ENCODE measurements around the gene CDH4. TPM values are rescaled to one million over a fixed set of nuclear protein-coding genes. Genes with fewer than 3 reads are reported as not detected.

CDH4 gene
- total RNA-seq, 1 donor from 2014 or later: not detected

- ChIA-PET CTCF (no interaction called here), POLR2A (no interaction called here)
- intact Hi-C loops (cut with micrococcal nuclease): no loop called here
- no peaks in the 10 kb centered on the region for H3K4me1 Mint-ChIP-seq
- H3K27me3 Mint-ChIP-seq: no peaks in the 10 kb centered on the region
- TF ChIP-seq CTCF (IDR thresholded peaks at IDR 0.05): no peak
- no peaks in the 10 kb centered on the region for H3K36me3 Mint-ChIP-seq (ENCODE audit: low read depth)
- H3K27ac Mint-ChIP-seq: no peak overlapping the region
- no peak for DNase-seq
- H3K9me3 Mint-ChIP-seq: peaks cover 2% of the 10 kb centered on the region
- H3K4me3 Mint-ChIP-seq: no peak overlapping the region
- no peak for ATAC-seq (ENCODE audit: low read depth)
Measured at GRCh38 chr20:61434341-61434781, 182.3 kb downstream of the CDH4 start.

GRCh38 chr20:61435184-61435822, 183.2 kb downstream of the CDH4 start:
- ChIA-PET CTCF (no interaction called here), POLR2A (no interaction called here)
- no peaks in the 10 kb centered on the region for H3K4me1 Mint-ChIP-seq
- no peak overlapping the region for H3K27ac Mint-ChIP-seq
- H3K9me3 Mint-ChIP-seq: peaks cover 2% of the 10 kb centered on the region
- ATAC-seq (ENCODE audit: low read depth) (no peak), DNase-seq (no peak)
- H3K4me3 Mint-ChIP-seq: no peak overlapping the region
- no peaks in the 10 kb centered on the region for H3K36me3 Mint-ChIP-seq (ENCODE audit: low read depth)
- intact Hi-C loops (cut with micrococcal nuclease): no loop called here
- no peak for TF ChIP-seq CTCF (IDR thresholded peaks at IDR 0.05)
- no peaks in the 10 kb centered on the region for H3K27me3 Mint-ChIP-seq

GRCh38 chr20:61435823-61436220, 183.8 kb downstream of the CDH4 start:
- ATAC-seq (ENCODE audit: low read depth): no peak
- ChIA-PET POLR2A (no interaction called here), CTCF (no interaction called here)
- no peaks in the 10 kb centered on the region for H3K36me3 Mint-ChIP-seq (ENCODE audit: low read depth)
- TF ChIP-seq CTCF (IDR thresholded peaks at IDR 0.05): no peak
- intact Hi-C loops (cut with micrococcal nuclease): no loop called here
- no peaks in the 10 kb centered on the region for H3K27me3 Mint-ChIP-seq
- no peak overlapping the region for H3K27ac Mint-ChIP-seq
- peaks cover 2% of the 10 kb centered on the region for H3K9me3 Mint-ChIP-seq
- no peak overlapping the region for H3K4me3 Mint-ChIP-seq
- no peak for DNase-seq
- H3K4me1 Mint-ChIP-seq: no peaks in the 10 kb centered on the region

- H3K9me3 Mint-ChIP-seq: peaks cover 2% of the 10 kb centered on the region
- no peak for ATAC-seq (ENCODE audit: low read depth)
- POLR2A ChIA-PET: no interaction called here
- H3K36me3 Mint-ChIP-seq (ENCODE audit: low read depth): no peaks in the 10 kb centered on the region
- intact Hi-C loops (cut with micrococcal nuclease): no loop called here
- CTCF ChIA-PET: no interaction called here
- H3K27me3 Mint-ChIP-seq: no peaks in the 10 kb centered on the region
- no peak for DNase-seq
- H3K4me1 Mint-ChIP-seq: no peaks in the 10 kb centered on the region
- no peak overlapping the region for H3K4me3 Mint-ChIP-seq
- no peak overlapping the region for H3K27ac Mint-ChIP-seq
- TF ChIP-seq CTCF (IDR thresholded peaks at IDR 0.05): no peak
Measured at GRCh38 chr20:61436283-61436666, 184.2 kb downstream of the CDH4 start.

- ChIA-PET POLR2A (no interaction called here), CTCF (no interaction called here)
- Mint-ChIP-seq H3K27me3 (no peaks in the 10 kb centered on the region), H3K4me1 (no peaks in the 10 kb centered on the region), H3K36me3 (ENCODE audit: low read depth) (no peaks in the 10 kb centered on the region), H3K9me3 (peaks cover 2% of the 10 kb centered on the region), H3K4me3 (no peak overlapping the region), H3K27ac (no peak overlapping the region)
- no peak for ATAC-seq (ENCODE audit: low read depth)
- TF ChIP-seq CTCF (IDR thresholded peaks at IDR 0.05): no peak
- DNase-seq: no peak
- intact Hi-C loops (cut with micrococcal nuclease): no loop called here
Measured at GRCh38 chr20:61436667-61437279, 184.7 kb downstream of the CDH4 start.

Data from activated B cell treated with CpG ODN at 0.5 μM for 24 hours (primary cell).